H1 (cell line): ENCODE data around the gene SNX30. TPM values are rescaled to one million over a fixed set of nuclear protein-coding genes. Genes with fewer than 3 reads are reported as not detected.

ENCODE experiments used
- CBX8 ChIP-seq: fragments of 300-800, 300-1000 bp; sonication (generic); IDR thresholded peaks from 2 replicates; pipeline ENCODE4 v1.7.1; 2016; ENCODE audit warnings: low read depth, low read length, borderline replicate concordance
- CTCF ChIP-seq, 3 experiments: IDR thresholded peaks; 1 replicate in 2 of 3; 2 replicates in 1 of 3; pipeline versions ENCODE4 v1.5.1 to v1.6.1; 2011; ENCODE audit warnings: low read length in 3 of 3, mild to moderate bottlenecking in 3 of 3, inconsistent platforms in 2 of 3, low read depth in 1 of 3, moderate library complexity in 1 of 3; ENCODE audit not compliant: insufficient read depth in 1 of 3; ENCODE audit errors: control extremely low read depth in 1 of 3
- JUN ChIP-seq: IDR thresholded peaks from 2 replicates; pipeline ENCODE4 v1.6.1; 2011; ENCODE audit warnings: low read depth, mild to moderate bottlenecking, improper control_type of control experiment, low read length
- NRF1 ChIP-seq: IDR thresholded peaks from 2 replicates; pipeline ENCODE4 v1.6.1; 2011; ENCODE audit warnings: mild to moderate bottlenecking, low read depth, low read length, improper control_type of control experiment
- polyA plus RNA-seq, 7 experiments: library from polyadenylated mRNA; depleted of rRNA in 3 of 7; stranded (reverse) in 5 of 7; unstranded in 2 of 7; fragments of >200 nt in 5 of 7; fragments of 200-250 nt in 2 of 7; gene quantifications; 1 replicate in 5 of 7; 2 replicates in 1 of 7; 4 replicates in 1 of 7; pipeline versions ENCODE4 v1.2.1 to v1.2.3, GENCODE V29; 2011 to 2013; ENCODE audit warnings: missing spikeins in 2 of 7, mixed read lengths in 2 of 7
- total RNA-seq: library from RNA; stranded (reverse); fragmentation: NEBNext Ultra II Directional; extraction: Animal tissue kit (Norgen Biotek cat#: 25700); gene quantifications from 2 replicates; pipeline ENCODE4 v1.2.1, GENCODE V29; 2021

SNX30 gene
- total and polyA plus RNA-seq, 2 of the 8 experiments (the other 6 are each of a cell fraction or from before 2014, with no cell fraction given): 4.0 to 12.2 TPM

GRCh38 chr9:112753725-112754124 lies 3.2 kb downstream of the SNX30 start (continued):
- TF ChIP-seq CTCF (IDR thresholded peaks at IDR 0.05; ENCODE audit: control extremely low read depth in 1 of 3, insufficient read depth in 1 of 3, low read depth in 1 of 3, low read length in 3 of 3) (no peak), NRF1 (no peak), JUN (no peak), CBX8 (no peak)
